ENCODE results near the gene TRPT1.

TRPT1 gene

DNA sequence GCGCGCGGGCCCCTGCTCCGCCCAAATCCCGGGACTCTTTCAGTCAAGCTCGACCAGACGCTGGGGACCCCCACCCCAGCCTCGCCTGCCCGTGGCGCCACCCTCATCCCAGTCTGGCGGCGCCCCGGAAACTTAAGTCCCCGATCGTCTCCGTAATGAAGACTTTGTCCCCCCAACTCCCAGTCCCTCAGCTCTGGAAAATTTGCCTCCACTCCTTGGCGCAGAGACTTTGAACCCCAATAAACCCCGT is 25.7 kb upstream of the TRPT1 start:
- peak overlapping the region; percentile 81 for H3K4ac ChIP-seq (ENCODE audit: low read depth, low read length)
- peak overlapping the region; percentile 85 for H3K4me2 ChIP-seq (ENCODE audit: low read length)
- peaks cover 22 to 30% of the 10 kb centered on the region in 2 experiments for H3K36me3 ChIP-seq (ENCODE audit: control insufficient read depth in 1 of 2, insufficient read depth in 2 of 2, low read length in 2 of 2)
- peaks cover 2% of the 10 kb centered on the region for H3K9me3 ChIP-seq (ENCODE audit: insufficient read depth, low read depth, low read length)
- H3K79me2 ChIP-seq (ENCODE audit: control insufficient read depth, insufficient read depth, low read length, poor library complexity): peaks cover 12% of the 10 kb centered on the region
- peak overlapping the region; percentile 0 for H2BK5ac ChIP-seq (ENCODE audit: low read depth, low read length, poor library complexity)
- peaks cover 8 to 16% of the 10 kb centered on the region in 2 experiments for H3K4me1 ChIP-seq (ENCODE audit: control insufficient read depth in 1 of 2, insufficient read depth in 2 of 2, low read length in 2 of 2)
- WGBS (ENCODE audit: extremely low coverage, insufficient coverage, insufficient read length): no CpG with 5 or more reads among the region's 18 CpGs
- peak overlapping the region; percentile 79 for H3K4me3 ChIP-seq (ENCODE audit: low read depth, low read length)
- peak overlapping the region; percentile 74 for H4K91ac ChIP-seq (ENCODE audit: low read depth, low read length)
- peak overlapping the region; percentile 28 for H2BK120ac ChIP-seq (ENCODE audit: insufficient read depth, low read length, poor library complexity)
- peak overlapping the region; percentile 52 for H4K8ac ChIP-seq (ENCODE audit: low read depth, low read length)
- DNase-seq: no peak
- no peak overlapping the region for H3K27ac ChIP-seq (ENCODE audit: low read depth, low read length)
- peaks cover 23% of the 10 kb centered on the region for H3K79me1 ChIP-seq (ENCODE audit: low read length)
- H3K9ac ChIP-seq (ENCODE audit: low read length): peak overlapping the region; percentile 82
- peak overlapping the region; percentile 4 for H3K14ac ChIP-seq (ENCODE audit: low read length)
- H3K23ac ChIP-seq (ENCODE audit: low read length): no peak overlapping the region
- H3K18ac ChIP-seq (ENCODE audit: low read length): peak overlapping the region; percentile 74
- H3K27me3 ChIP-seq (ENCODE audit: insufficient read depth, low read length): no peaks in the 10 kb centered on the region
- H2AK5ac ChIP-seq (ENCODE audit: low read length): no peak overlapping the region
- H2AFZ ChIP-seq (ENCODE audit: insufficient read depth, low read length, poor library complexity): peak overlapping the region; percentile 41
- H2BK12ac ChIP-seq (ENCODE audit: low read length): no peak overlapping the region
- no peak overlapping the region for H4K12ac ChIP-seq (ENCODE audit: low read depth, low read length)

DNA sequence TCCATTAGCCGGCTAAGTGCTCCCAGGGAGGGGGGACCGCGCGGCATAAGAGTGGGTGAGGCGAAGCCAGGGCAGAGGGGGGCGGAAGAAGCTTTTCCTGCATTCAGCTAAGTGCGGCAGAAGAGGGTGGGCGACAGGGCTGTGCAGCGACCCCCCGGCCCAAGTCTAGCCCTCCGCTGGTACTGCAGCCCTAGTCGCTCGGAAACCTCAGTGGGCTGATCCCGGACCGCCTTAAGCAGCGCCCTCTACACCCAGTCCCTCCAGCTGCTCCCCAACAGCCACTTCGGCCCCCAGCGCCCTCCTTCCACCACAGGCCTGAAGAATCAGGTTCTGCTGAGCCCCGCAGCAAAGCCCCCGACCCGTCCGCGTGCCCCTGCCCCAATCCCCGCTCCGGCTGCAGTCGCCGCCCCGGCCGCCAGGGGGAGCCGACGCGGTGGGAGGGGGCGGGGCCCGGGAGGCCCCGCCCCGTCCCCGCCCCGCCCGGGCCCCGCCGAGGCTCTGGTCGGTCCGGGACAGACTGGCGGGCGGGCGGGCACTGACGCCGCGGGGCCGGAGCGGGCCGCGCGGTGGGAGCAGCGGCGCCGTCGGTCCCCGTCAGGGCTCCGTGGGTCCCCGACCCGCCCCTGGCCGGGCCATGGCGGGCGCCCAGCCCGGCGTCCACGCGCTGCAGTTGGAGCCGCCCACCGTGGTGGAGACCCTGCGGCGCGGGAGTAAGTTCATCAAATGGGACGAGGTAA is 25.2 kb upstream of the TRPT1 start, which contains the start of gene PLCB3:
TSS of gene PLCB3 (plus strand) at position 515 of the 737 bp plus-strand sequence. CDS start at position 635, 120 bp downstream.
- Histone ChIP-seq H3K4me3 (ENCODE audit: low read depth, low read length) (peak within 1 kb of the TSS; percentile 79), H4K8ac (ENCODE audit: low read depth, low read length) (peak within 1 kb of the TSS; percentile 85)
- no CpG with 5 or more reads among the region's 75 CpGs for WGBS (ENCODE audit: extremely low coverage, insufficient coverage, insufficient read length)

DNA sequence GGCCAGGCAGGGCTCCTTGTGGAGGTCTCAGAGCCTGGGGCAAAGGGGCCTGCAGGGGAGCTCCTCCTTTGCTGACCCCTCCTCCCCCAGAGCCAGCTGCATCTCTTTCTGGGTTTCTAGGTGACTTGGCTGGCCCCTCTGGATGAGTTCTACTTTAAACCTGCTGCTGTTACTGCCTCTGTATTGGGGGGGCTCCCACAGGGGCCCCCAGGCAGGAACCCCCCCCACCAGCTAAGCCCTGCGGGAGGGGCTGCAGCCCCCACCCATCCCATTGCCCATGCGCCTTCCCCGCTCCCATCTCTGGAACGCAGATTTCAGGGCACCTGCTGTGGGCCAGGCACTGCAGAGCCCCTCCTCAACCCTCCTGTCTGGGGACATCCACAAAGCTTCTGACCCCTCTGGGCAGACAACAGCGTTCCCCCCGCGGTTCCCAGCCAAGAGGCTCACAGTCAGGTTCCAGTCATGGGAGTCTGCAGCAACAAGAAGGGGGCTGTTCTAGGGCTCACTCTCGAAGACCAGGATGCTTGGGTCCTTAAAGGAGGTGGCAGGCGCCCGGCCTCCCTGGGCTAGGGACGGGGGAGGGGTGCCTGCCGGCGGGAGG is 24.5 kb upstream of the TRPT1 start:
- H3K4me2 ChIP-seq (ENCODE audit: low read length): peak overlapping the region; percentile 88
- no CpG with 5 or more reads among the region's 13 CpGs for WGBS (ENCODE audit: extremely low coverage, insufficient coverage, insufficient read length)
- no peak overlapping the region for H3K23ac ChIP-seq (ENCODE audit: low read length)
- H3K27me3 ChIP-seq (ENCODE audit: insufficient read depth, low read length): no peaks in the 10 kb centered on the region
- no peak overlapping the region for H4K12ac ChIP-seq (ENCODE audit: low read depth, low read length)
- no peak overlapping the region for H3K9ac ChIP-seq (ENCODE audit: low read length)
- no peak overlapping the region for H2BK5ac ChIP-seq (ENCODE audit: low read depth, low read length, poor library complexity)
- peaks cover 4% of the 10 kb centered on the region for H3K9me3 ChIP-seq (ENCODE audit: insufficient read depth, low read depth, low read length)
- peaks cover 8 to 18% of the 10 kb centered on the region in 2 experiments for H3K4me1 ChIP-seq (ENCODE audit: control insufficient read depth in 1 of 2, insufficient read depth in 2 of 2, low read length in 2 of 2)
- H3K4me3 ChIP-seq (ENCODE audit: low read depth, low read length): peak overlapping the region; percentile 55
- peaks cover 32% of the 10 kb centered on the region for H3K79me1 ChIP-seq (ENCODE audit: low read length)
- no peak overlapping the region for H2AFZ ChIP-seq (ENCODE audit: insufficient read depth, low read length, poor library complexity)
- no peak overlapping the region for H3K4ac ChIP-seq (ENCODE audit: low read depth, low read length)
- H3K27ac ChIP-seq (ENCODE audit: low read depth, low read length): no peak overlapping the region
- H4K8ac ChIP-seq (ENCODE audit: low read depth, low read length): peak overlapping the region; percentile 85
- H3K36me3 ChIP-seq (ENCODE audit: control insufficient read depth in 1 of 2, insufficient read depth in 2 of 2, low read length in 2 of 2): peaks cover 11 to 18% of the 10 kb centered on the region in 2 experiments
- no peak overlapping the region for H2BK12ac ChIP-seq (ENCODE audit: low read length)
- peaks cover 20% of the 10 kb centered on the region for H3K79me2 ChIP-seq (ENCODE audit: control insufficient read depth, insufficient read depth, low read length, poor library complexity)
- H3K14ac ChIP-seq (ENCODE audit: low read length): no peak overlapping the region
- H3K18ac ChIP-seq (ENCODE audit: low read length): peak overlapping the region; percentile 55
- DNase-seq: no peak
- H2AK5ac ChIP-seq (ENCODE audit: low read length): no peak overlapping the region
- peak overlapping the region; percentile 41 for H4K91ac ChIP-seq (ENCODE audit: low read depth, low read length)
- H2BK120ac ChIP-seq (ENCODE audit: insufficient read depth, low read length, poor library complexity): no peak overlapping the region

More for the DNA sequence above, 25.2 kb upstream of the TRPT1 start, which contains the start of gene PLCB3:
- DNase-seq: peak in 1 of 2 donors; percentile 72
- H3K9me3 ChIP-seq (ENCODE audit: insufficient read depth, low read depth, low read length): peaks cover 2% of the 10 kb centered on the region
- H2BK5ac ChIP-seq (ENCODE audit: low read depth, low read length, poor library complexity): peak within 1 kb of the TSS; percentile 0
- H2BK120ac ChIP-seq (ENCODE audit: insufficient read depth, low read length, poor library complexity): peak within 1 kb of the TSS; percentile 48
- H3K79me2 ChIP-seq (ENCODE audit: control insufficient read depth, insufficient read depth, low read length, poor library complexity): peaks cover 14% of the 10 kb centered on the region
- H3K18ac ChIP-seq (ENCODE audit: low read length): peak within 1 kb of the TSS; percentile 76
- peak within 1 kb of the TSS; percentile 36 for H3K14ac ChIP-seq (ENCODE audit: low read length)
- H3K23ac ChIP-seq (ENCODE audit: low read length): no peak within 1 kb of the TSS
- H3K9ac ChIP-seq (ENCODE audit: low read length): peak within 1 kb of the TSS; percentile 82
- peak within 1 kb of the TSS; percentile 77 for H2AK5ac ChIP-seq (ENCODE audit: low read length)
- H3K4me1 ChIP-seq (ENCODE audit: control insufficient read depth in 1 of 2, insufficient read depth in 2 of 2, low read length in 2 of 2): peaks cover 8 to 16% of the 10 kb centered on the region in 2 experiments
- H3K36me3 ChIP-seq (ENCODE audit: control insufficient read depth in 1 of 2, insufficient read depth in 2 of 2, low read length in 2 of 2): peaks cover 17 to 25% of the 10 kb centered on the region in 2 experiments
- H2AFZ ChIP-seq (ENCODE audit: insufficient read depth, low read length, poor library complexity): peak within 1 kb of the TSS; percentile 41
- H3K79me1 ChIP-seq (ENCODE audit: low read length): peaks cover 25% of the 10 kb centered on the region
- peak within 1 kb of the TSS; percentile 81 for H3K4ac ChIP-seq (ENCODE audit: low read depth, low read length)
- peak within 1 kb of the TSS; percentile 50 for H2BK12ac ChIP-seq (ENCODE audit: low read length)
- no peaks in the 10 kb centered on the region for H3K27me3 ChIP-seq (ENCODE audit: insufficient read depth, low read length)
- peak within 1 kb of the TSS; percentile 88 for H3K4me2 ChIP-seq (ENCODE audit: low read length)
- peak within 1 kb of the TSS; percentile 74 for H4K91ac ChIP-seq (ENCODE audit: low read depth, low read length)
- H3K27ac ChIP-seq (ENCODE audit: low read depth, low read length): no peak within 1 kb of the TSS
- peak within 1 kb of the TSS; percentile 65 for H4K12ac ChIP-seq (ENCODE audit: low read depth, low read length)

DNA sequence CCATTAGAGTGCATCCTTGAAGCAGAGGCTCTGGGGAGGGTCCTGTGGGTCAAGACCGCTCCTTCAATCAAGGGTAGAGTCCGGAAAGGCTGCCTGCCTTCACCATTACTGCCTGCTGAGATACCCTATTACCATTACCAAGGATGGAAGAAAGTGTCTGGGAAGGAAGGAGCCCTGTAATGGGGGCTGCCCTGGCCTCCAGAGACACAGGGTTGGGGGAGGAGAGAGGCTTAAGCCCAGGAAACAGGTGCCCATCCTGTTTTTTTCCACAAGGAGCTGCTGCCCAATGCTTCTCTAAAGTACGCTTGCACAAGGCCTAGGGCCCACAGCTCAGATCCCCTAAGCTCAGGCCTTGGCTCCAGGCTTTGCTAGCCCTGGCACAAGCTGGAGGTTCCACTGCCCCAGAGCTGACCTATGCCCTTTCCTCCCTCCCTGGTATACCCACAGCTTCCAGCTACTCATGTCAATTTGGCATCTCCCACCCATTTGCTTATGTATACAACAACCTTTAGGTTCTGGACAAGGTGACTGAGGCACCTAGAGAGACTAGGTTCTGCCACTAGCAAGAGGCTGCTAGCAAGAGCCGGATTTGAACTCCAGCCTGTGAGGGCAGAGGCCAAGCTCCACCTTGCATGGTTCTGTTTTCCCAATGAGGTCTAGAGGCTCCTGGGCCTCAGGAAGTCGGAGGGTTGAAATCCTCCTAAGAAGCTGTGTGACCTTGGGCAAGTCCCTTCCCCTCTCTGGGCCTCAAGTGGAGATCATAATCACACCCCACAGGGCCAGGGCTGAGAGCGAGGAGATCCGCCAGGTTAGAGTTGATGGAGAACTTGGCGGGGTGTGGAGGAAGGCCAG is 23.8 kb upstream of the TRPT1 start:
- no peak overlapping the region for H3K23ac ChIP-seq (ENCODE audit: low read length)
- H3K4me1 ChIP-seq (ENCODE audit: control insufficient read depth in 1 of 2, insufficient read depth in 2 of 2, low read length in 2 of 2): peaks cover 15 to 25% of the 10 kb centered on the region in 2 experiments
- no peak overlapping the region for H2BK120ac ChIP-seq (ENCODE audit: insufficient read depth, low read length, poor library complexity)
- no peak overlapping the region for H4K8ac ChIP-seq (ENCODE audit: low read depth, low read length)
- H3K18ac ChIP-seq (ENCODE audit: low read length): no peak overlapping the region
- no peak overlapping the region for H3K4me3 ChIP-seq (ENCODE audit: low read depth, low read length)
- peaks cover 38% of the 10 kb centered on the region for H3K79me1 ChIP-seq (ENCODE audit: low read length)
- WGBS (ENCODE audit: extremely low coverage, insufficient coverage, insufficient read length): no CpG with 5 or more reads among the region's 8 CpGs
- peaks cover 9 to 17% of the 10 kb centered on the region in 2 experiments for H3K36me3 ChIP-seq (ENCODE audit: control insufficient read depth in 1 of 2, insufficient read depth in 2 of 2, low read length in 2 of 2)
- no peak overlapping the region for H3K14ac ChIP-seq (ENCODE audit: low read length)
- no peak overlapping the region for H3K9ac ChIP-seq (ENCODE audit: low read length)
- no peak overlapping the region for H2AK5ac ChIP-seq (ENCODE audit: low read length)
- DNase-seq: no peak
- H2BK5ac ChIP-seq (ENCODE audit: low read depth, low read length, poor library complexity): no peak overlapping the region
- H4K91ac ChIP-seq (ENCODE audit: low read depth, low read length): no peak overlapping the region
- H2BK12ac ChIP-seq (ENCODE audit: low read length): no peak overlapping the region
- peaks cover 4% of the 10 kb centered on the region for H3K9me3 ChIP-seq (ENCODE audit: insufficient read depth, low read depth, low read length)
- H4K12ac ChIP-seq (ENCODE audit: low read depth, low read length): no peak overlapping the region
- H3K27ac ChIP-seq (ENCODE audit: low read depth, low read length): no peak overlapping the region
- H3K27me3 ChIP-seq (ENCODE audit: insufficient read depth, low read length): no peaks in the 10 kb centered on the region
- H2AFZ ChIP-seq (ENCODE audit: insufficient read depth, low read length, poor library complexity): no peak overlapping the region
- no peak overlapping the region for H3K4ac ChIP-seq (ENCODE audit: low read depth, low read length)
- H3K79me2 ChIP-seq (ENCODE audit: control insufficient read depth, insufficient read depth, low read length, poor library complexity): peaks cover 24% of the 10 kb centered on the region
- H3K4me2 ChIP-seq (ENCODE audit: low read length): no peak overlapping the region

Measured in trophoblast cell (in vitro differentiated cells and primary cell).